Stomach (tissue), 4 donors: ENCODE data around the gene SPATS1.

ENCODE experiments used
- CTCF ChIP-seq, 7 experiments: fragments of 450-650 bp in 4 of 7; fragments of 200-600 bp in 3 of 7; sonication (generic) in 3 of 7; IDR thresholded peaks; one replicate each; pipeline ENCODE4 v1.5.1; 2016 to 2019; ENCODE audit warnings: antibody characterized with exemption in 7 of 7, control low read depth in 2 of 7, mild to moderate bottlenecking in 1 of 7
- EP300 ChIP-seq: sonication (generic); formaldehyde crosslinking; IDR thresholded peaks from one replicate; pipeline ENCODE4 v1.6.1; 2017; ENCODE audit warnings: antibody characterized with exemption
- POLR2A ChIP-seq, 4 donors: fragments of 450-650 bp; IDR thresholded peaks; one replicate each; pipeline ENCODE4 v1.6.1; 2016; ENCODE audit warnings: antibody characterized with exemption in 4 of 4, control low read depth in 2 of 4, mild to moderate bottlenecking in 1 of 4, moderate library complexity in 1 of 4
- POLR2AphosphoS5 ChIP-seq, 3 donors: sonication (generic); formaldehyde crosslinking; IDR thresholded peaks; one replicate each; pipeline ENCODE4 v1.6.1; 2016; ENCODE audit warnings: antibody characterized with exemption in 3 of 3

- TF ChIP-seq POLR2A (IDR thresholded peaks at IDR 0.05), result no peak
- no peak for TF ChIP-seq POLR2AphosphoS5 (IDR thresholded peaks at IDR 0.05)
- TF ChIP-seq CTCF (IDR thresholded peaks at IDR 0.05), result no peak
- TF ChIP-seq EP300, result no peak
Measured at GRCh38 chr6:44298055-44298803, 44.2 kb upstream of the SPATS1 start.
